Type B pancreatic cell (in vitro differentiated cells): Measurements from ENCODE around the gene CFAP53. TPM values are rescaled to one million over a fixed set of nuclear protein-coding genes. Genes with fewer than 3 reads are reported as not detected.

Experiments used
- DNase-seq: peaks from one replicate; pipeline ENCODE4 v3.0.0; 2021; ENCODE audit warnings: mixed read lengths; ENCODE audit not compliant: unreplicated experiment; ENCODE audit errors: extremely low spot score
- H3K27ac Mint-ChIP-seq: 2 replicates; pipeline ENCODE4 v1.8.0; 2021; ENCODE audit warnings: mild to moderate bottlenecking, mixed read lengths
- H3K27me3 Mint-ChIP-seq: 2 replicates; pipeline ENCODE4 v1.8.0; 2021; ENCODE audit warnings: mixed read lengths
- H3K36me3 Mint-ChIP-seq: 2 replicates; pipeline ENCODE4 v1.8.0; 2021; ENCODE audit warnings: mixed read lengths
- H3K4me1 Mint-ChIP-seq: one replicate; pipeline ENCODE4 v1.8.0; 2021; ENCODE audit warnings: mixed read lengths; ENCODE audit not compliant: unreplicated experiment
- H3K4me3 Mint-ChIP-seq: 2 replicates; pipeline ENCODE4 v1.8.0; 2021; ENCODE audit warnings: mild to moderate bottlenecking, mixed read lengths
- H3K9me3 Mint-ChIP-seq: 2 replicates; pipeline ENCODE4 v1.8.0; 2021; ENCODE audit warnings: mixed read lengths
- CTCF ChIP-seq: fragments of 200-600 bp; sonication (generic); conservative IDR thresholded peaks from 2 replicates; pipeline ENCODE4 v1.5.0; 2021; ENCODE audit warnings: antibody characterized with exemption, mild to moderate bottlenecking
- total RNA-seq: library from RNA; stranded (reverse); gene quantifications from 2 replicates; pipeline ENCODE4 v1.2.1, GENCODE V29; 2021; ENCODE audit warnings: low replicate concordance

The CFAP53 gene
- total RNA-seq, 1 donor from 2014 or later, result 1.1 TPM

DNA sequence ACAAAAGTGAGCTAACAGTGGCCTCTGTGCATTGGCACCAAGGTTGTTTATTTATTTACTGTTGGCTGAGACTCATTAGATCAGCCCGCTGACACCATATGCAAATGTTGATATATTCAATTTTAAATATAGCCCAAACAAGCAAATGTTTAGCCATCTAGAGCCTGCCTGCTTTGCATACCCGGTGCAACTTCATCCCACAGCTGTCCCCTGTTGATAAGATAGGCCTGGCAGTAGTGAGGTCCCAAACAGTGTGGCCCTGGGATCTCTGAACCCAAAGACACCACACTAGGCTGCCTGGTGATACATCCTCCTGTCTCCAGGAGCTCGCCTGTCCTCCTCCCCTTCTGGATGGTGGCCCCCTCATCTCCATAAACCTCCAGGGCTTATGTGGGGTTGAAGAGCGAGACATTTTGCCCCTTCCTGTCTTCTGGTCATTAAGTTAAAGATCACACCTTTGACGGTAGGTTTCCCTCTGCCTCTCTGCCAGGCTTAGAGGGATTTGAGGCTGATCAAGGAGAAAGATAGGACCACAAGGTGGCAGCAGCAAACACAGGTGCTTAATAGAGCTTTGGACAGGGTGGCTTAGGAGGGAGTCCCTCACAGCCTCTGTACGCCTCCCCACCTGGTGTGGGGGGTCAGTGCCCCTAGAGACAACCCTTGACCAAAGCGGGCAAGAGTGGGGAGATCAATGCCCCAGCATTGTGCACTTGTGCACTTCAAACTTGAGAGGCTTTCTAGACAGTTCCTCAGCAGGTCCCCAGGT is 47.7 kb downstream of the CFAP53 start:
- no peak overlapping the region for H3K27ac Mint-ChIP-seq
- no peak for DNase-seq
- H3K9me3 Mint-ChIP-seq, result peaks cover 14% of the 10 kb centered on the region
- TF ChIP-seq CTCF, result peak; percentile 50
- peaks cover 16% of the 10 kb centered on the region for H3K27me3 Mint-ChIP-seq
- H3K4me3 Mint-ChIP-seq, result no peak overlapping the region
- peaks cover 8% of the 10 kb centered on the region for H3K36me3 Mint-ChIP-seq
- H3K4me1 Mint-ChIP-seq, result no peaks in the 10 kb centered on the region

DNA sequence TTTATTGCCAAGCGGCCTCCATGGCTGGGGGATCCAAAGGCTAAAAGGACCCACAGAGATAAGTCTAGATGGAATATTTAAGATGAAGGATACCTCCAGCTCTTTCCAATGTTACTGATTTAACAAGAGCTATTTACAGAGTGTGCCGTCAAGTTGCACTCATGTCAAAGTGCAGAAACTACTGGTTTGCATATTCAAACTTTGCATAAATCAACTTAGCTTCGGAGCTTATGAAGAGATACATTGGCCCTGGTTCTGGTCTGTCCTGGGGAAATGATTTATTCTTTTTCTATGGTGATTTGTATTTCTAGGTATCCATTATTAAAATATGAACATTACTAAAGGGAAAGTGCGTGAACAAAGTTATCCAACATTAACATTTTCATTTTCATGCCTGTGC is 57.0 kb downstream of the CFAP53 start:
- Mint-ChIP-seq H3K4me3 (no peak overlapping the region), H3K9me3 (no peaks in the 10 kb centered on the region), H3K27me3 (peaks cover 14% of the 10 kb centered on the region), H3K27ac (no peak overlapping the region), H3K4me1 (no peaks in the 10 kb centered on the region), H3K36me3 (no peaks in the 10 kb centered on the region)
- no peak for DNase-seq
- no peak for TF ChIP-seq CTCF

DNA sequence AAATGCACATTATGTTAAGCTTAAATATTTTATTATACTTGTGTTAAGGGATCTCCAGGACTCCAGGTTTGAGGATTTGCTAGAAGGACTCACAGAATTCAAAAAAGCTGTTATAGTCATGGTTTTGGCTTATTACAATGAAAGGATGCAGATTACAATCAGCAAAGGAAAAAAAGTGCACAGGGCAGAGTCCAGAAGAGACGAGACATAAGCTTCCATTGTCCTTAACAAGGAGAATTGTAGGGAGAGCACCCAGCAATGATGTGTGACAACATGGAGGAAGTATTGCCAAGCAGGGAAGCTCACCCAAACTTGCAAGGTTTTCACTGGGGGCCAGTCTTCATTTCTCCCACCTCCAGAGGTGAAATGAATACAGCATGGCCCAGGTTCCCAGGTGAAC is 58.6 kb downstream of the CFAP53 start:
- Mint-ChIP-seq H3K9me3 (no peaks in the 10 kb centered on the region), H3K27me3 (peaks cover 26% of the 10 kb centered on the region), H3K27ac (no peak overlapping the region), H3K4me3 (no peak overlapping the region), H3K36me3 (no peaks in the 10 kb centered on the region), H3K4me1 (peaks cover 6% of the 10 kb centered on the region)
- TF ChIP-seq CTCF, result no peak
- no peak for DNase-seq

DNA sequence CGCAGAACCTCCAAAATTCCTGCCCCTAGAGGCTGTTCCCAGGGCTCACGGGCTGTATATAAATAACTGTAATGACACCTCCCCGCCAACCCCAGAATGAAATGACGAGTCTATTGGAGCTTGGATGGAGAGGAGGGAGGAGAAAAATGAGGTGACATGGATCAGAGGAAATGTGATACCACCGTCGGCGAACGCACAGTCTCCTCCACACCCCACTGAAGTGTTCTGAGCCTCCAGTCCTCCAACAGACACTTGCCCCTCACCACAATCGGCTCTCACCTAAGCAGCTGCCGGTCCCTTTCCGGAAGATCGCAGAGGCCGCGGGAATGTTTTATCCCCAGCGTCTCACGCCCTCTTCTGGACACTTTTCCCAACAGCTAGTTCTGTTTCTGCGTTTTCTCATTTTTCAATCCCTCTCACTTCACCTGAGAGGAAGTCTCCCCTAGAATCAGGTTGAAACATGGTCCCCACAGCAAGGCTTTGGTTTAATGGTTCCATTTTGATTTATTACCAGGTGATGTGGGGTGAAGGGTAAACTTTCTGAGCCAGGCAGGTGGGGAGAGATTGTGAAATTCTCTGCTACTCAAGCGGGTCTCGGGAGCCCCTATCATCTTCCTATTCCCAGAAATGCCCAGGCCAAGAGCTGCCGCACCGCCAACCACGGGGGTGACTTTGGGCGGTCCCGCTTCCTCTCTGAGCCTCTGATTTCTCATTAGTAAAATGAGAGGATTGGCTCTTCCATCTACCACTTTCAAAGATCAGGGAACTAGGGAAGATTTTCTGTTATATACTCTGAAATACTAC is 62.3 kb downstream of the CFAP53 start:
- Mint-ChIP-seq H3K4me3 (peak overlapping the region; percentile 47), H3K36me3 (no peaks in the 10 kb centered on the region), H3K4me1 (peaks cover 6% of the 10 kb centered on the region), H3K27me3 (peaks cover 25% of the 10 kb centered on the region), H3K9me3 (peaks cover 10% of the 10 kb centered on the region), H3K27ac (no peak overlapping the region)
- DNase-seq, result no peak
- TF ChIP-seq CTCF, result peak; percentile 83

DNA sequence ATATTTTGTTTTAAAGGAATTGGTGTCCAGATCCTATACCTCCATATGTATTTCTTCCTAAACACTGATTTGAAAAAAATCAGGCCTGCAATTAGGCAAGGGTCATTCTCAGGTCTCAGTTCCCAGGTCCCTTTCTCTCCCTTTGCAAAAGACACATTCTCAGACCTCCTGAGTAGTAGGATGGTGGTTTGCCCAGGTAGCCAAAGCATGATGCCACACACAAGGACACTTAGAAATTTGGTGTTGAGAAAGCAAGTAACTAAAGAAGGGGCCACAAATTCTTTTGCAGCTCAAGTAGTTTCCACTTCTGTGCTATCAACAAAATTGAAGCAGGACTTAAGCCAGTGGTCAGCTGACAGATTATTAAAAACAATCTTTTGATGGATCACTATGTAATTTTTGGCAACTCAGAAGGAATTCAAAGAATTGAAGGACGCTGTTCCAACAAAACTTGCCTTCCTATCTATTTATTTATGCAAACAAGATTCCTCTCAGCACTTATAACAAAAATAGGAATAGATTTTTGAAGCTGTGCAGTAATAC is 64.7 kb downstream of the CFAP53 start:
- TF ChIP-seq CTCF, result no peak
- H3K9me3 Mint-ChIP-seq, result peaks cover 10% of the 10 kb centered on the region
- peaks cover 40% of the 10 kb centered on the region for H3K27me3 Mint-ChIP-seq
- H3K4me3 Mint-ChIP-seq, result no peak overlapping the region
- no peak overlapping the region for H3K27ac Mint-ChIP-seq
- H3K36me3 Mint-ChIP-seq, result no peaks in the 10 kb centered on the region
- no peak for DNase-seq
- peaks cover 6% of the 10 kb centered on the region for H3K4me1 Mint-ChIP-seq
